GM12875 (cell line): Measurements from ENCODE around the gene CNNM3.
"Not testable (repeated sequence)": the region's sequence is repeated elsewhere in the genome, so short reads cannot be mapped to it uniquely, and the experiment has no call there.

Experiments
- H3K4me3 ChIP-seq: one replicate; pipeline ENCODE4 v1.5.1; 2011; ENCODE audit warnings: low read depth, low read length, control low read depth
- TF ChIP-seq, protein P1 (sequence below): IDR thresholded peaks from 2 replicates; pipeline ENCODE4 v1.5.1; 2011; ENCODE audit warnings: low read depth, mild to moderate bottlenecking, control low read depth, inconsistent platforms, low read length, moderate library complexity, borderline replicate concordance; ENCODE audit not compliant: insufficient read depth

CNNM3 gene

DNA sequence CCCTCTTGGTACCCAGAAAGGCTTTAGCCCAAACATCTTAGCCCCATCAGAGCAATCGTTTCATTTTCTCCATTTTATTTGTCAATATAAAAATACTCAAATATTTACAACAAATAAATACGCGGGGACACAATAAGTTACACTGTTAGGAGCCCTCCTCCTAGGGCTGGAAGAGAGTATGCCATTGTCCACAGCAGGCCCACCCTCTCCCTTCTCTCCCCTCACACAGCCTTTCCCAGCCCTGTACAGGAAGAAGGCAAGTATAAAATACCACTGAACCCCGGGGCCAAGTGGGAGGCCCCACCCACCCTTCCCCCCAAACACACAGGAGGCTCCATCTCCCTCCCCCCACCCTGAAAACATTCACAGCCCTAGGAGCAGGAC is 43.6 kb downstream of the CNNM3 start:
- H3K4me3 ChIP-seq = no peak overlapping the region
- TF ChIP-seq, protein P1, sequence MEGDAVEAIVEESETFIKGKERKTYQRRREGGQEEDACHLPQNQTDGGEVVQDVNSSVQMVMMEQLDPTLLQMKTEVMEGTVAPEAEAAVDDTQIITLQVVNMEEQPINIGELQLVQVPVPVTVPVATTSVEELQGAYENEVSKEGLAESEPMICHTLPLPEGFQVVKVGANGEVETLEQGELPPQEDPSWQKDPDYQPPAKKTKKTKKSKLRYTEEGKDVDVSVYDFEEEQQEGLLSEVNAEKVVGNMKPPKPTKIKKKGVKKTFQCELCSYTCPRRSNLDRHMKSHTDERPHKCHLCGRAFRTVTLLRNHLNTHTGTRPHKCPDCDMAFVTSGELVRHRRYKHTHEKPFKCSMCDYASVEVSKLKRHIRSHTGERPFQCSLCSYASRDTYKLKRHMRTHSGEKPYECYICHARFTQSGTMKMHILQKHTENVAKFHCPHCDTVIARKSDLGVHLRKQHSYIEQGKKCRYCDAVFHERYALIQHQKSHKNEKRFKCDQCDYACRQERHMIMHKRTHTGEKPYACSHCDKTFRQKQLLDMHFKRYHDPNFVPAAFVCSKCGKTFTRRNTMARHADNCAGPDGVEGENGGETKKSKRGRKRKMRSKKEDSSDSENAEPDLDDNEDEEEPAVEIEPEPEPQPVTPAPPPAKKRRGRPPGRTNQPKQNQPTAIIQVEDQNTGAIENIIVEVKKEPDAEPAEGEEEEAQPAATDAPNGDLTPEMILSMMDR = no peak

DNA sequence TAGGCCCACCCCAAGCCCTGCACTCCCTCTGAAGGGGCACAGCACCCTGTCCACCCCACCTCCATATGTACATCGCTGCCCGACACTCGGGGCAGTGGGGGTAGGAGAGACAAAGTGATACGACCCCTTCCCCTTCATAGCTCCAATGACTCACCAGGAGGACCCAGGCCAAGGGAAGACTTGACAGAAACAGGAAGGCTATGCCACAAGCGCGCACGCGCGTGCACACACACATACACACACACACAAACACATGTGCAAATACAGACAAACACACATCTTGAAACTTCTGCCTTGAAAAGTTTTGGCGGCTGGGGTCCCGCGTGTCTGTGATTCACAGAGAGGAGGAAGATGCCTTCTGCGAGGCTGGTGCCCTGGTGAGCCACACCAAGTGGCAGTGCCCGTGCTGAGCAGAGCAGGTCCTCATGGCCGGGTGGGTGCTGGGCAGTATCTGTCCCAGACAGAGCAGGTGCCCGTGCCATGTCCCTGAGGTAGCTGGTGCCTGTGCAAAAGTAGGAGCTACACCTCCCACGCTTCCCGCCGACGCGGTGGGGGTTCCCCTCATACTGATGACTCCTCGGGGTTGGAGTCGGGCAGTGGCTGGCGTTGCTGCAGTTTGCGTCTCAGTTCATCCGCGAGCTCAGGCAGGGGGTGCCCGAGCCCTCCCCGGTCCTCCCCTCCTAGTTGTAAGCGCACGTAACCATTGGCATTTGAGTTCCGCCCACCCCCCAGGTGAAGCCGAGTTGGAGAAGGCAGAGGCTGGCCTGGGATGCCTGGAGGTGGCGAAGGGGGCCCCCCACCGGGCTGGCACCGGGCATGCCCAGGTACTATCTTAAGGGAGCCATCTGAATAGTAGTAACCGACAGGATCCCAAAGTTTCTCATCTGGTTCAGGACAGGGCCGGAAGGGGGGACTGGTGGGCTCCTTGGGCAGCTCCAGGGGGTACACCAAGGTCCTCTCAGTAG is 44.3 kb downstream of the CNNM3 start:
- no peak overlapping the region for H3K4me3 ChIP-seq
- TF ChIP-seq, protein P1 = no peak

DNA sequence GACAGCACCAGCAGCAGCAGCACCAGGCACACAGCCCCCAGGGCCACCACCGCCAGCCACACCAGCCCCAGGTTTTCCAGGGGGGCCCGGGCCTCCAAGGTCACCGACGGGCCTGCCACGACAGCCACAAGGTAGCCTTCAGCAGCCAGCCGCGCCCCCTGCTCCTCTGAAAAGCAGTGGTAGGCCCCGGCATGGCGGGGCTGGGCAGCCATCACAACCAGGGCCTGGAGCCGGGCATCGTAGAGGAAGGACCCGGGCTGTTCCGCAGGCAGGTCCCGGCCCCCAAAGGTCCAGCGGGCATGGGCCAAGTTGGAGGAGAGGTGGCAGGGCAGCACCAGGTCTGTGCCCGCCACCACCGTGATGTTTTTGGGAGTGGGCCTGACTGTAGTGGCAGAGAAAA is 45.0 kb downstream of the CNNM3 start:
- H3K4me3 ChIP-seq = no peak overlapping the region
- TF ChIP-seq, protein P1 = no peak

DNA sequence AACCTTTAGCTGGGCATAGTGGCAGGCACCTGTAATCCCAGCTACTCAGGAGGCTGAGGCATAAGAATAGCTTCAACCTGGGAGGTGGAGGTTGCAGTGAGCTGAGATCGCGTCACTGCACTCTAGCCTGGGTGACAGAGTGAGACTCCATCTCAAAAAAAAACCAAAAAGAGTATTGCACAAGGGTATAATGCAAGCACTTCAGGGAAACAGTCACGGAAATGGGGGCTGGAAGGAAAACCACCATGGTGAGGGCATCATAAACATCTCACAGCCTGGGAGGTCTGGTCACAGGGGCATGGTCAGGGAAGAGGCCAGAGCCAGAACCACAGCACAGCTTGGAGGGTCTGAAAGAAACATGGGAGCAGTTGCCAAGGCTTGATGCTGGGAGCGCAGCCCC is 47.0 kb downstream of the CNNM3 start:
- not testable (repeated sequence) for H3K4me3 ChIP-seq

DNA sequence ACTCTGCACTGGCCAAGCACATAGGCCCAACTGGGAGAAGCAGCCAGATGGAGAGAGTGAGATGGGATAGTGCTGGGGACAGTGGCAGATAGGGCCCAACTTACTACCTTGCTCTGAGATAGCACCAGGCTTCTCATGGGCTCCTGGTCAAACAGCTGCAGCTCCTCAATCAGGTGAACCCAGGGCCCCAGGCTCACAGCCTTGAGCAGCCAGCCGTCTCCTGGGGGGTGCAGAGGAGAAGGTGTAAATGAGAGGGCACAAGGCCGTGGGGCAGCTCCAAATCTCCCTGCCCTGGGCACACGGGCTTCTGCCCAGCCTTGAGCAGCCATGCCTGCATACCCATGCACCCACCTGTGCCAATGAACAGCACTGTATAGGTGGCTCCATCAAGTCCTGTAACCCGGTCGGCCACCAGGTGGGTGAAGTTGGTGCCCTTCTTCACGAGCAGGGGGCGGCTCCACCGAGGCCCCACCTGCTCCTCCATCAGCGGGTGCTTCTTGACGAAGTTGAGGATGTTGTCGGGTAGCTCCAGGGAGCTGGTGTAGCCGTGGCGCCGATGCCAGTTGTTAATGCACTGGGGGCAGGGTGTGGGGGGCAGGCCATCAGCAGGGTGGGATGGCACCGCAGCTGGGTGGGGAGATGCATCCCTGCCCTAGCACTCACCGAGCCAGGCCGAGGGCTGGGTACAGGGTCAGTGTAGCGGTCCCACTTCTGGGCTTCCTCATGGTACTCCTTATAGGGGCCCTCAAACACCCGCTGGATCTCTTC is 47.7 kb downstream of the CNNM3 start:
- no peak overlapping the region for H3K4me3 ChIP-seq
- TF ChIP-seq, protein P1 = no peak

DNA sequence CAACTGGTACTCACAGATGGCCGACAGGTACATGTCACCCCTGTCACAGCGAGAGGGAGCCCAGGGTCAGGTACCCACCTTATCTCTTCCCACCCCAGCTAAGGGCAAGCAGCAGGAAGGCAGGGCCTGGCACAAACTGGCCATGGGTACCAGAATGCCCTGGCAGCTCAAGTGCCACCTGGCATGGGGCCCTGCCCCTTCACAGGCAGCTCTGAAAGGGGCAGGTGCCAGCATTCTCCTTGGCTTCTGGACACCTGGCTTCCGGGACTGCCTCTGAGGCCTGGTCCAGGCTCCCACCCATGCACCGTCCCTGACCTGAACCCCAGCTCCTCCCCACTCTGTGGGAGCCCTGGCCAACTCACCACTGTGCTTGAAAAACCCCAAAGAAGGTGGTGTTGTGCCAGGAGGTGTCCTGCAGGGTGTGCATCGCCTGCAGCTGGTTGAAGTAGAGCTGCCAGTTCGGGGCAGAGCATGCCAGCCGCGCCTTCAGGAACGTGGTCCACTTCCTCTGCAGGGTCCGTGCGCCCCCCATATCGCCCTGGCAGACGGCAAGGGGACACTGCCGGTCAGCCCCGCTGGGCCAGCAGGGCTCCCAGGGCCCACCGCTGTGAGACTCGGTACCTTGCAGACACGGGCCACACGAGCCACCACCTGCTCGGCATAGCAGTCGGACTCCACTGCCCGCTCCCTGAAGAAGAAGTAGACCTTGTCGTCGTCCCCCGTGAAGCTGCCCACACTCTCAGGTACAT is 48.4 kb downstream of the CNNM3 start:
- H3K4me3 ChIP-seq = no peak overlapping the region
- TF ChIP-seq, protein P1 = no peak

DNA sequence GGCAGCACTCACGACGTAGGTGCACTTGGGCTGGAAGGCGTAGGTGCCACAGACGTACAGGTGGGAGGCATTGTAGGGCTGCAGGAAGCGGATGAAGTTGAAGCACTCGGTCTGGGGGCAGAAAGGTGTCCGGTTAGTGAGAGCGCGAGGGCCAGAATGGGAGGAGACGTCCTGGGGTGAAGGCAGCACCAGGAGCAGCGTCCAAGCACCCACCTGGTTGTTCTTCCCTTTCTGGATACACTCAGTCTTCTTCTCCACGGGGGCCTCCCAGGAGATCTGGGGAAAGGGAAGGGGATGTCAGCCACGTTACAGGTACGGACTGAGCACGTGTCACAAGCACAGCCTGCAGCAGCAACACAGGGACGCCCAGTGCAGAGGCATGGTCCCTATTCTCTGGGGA is 49.6 kb downstream of the CNNM3 start:
- TF ChIP-seq, protein P1 = no peak
- no peak overlapping the region for H3K4me3 ChIP-seq
